Cardiac fibroblast (primary cell): ENCODE results near the gene GFRA4.

Experiments used
- DNase-seq, 2 donors: peaks; one replicate each; pipeline versions ENCODE4 v3.0.0 to v3.0.0-alpha.2; 2010; ENCODE audit warnings: low read depth in 2 of 2
- H3K4me3 ChIP-seq, 2 donors: replicated peaks in 1 of 2; 1 replicate in 1 of 2; 2 replicates in 1 of 2; pipeline ENCODE4 v1.5.1; 2011; ENCODE audit warnings: low read depth in 2 of 2, low read length in 2 of 2, mild to moderate bottlenecking in 2 of 2, moderate library complexity in 1 of 2
- CTCF ChIP-seq: IDR thresholded peaks from one replicate; pipeline ENCODE4 v1.5.1; 2011; ENCODE audit warnings: low read depth, mild to moderate bottlenecking, low read length, inconsistent platforms

The GFRA4 gene

GRCh38 chr20:3663031-3663701, at the start of gene GFRA4:
Gene GFRA4 (minus strand): TSS chr20:3663399. CDS start chr20:3663399, 0 bp downstream.
- no peak for DNase-seq
- H3K4me3 ChIP-seq = no peak within 1 kb of the TSS
- no peak for TF ChIP-seq CTCF

GRCh38 chr20:3712279-3712873, 49.2 kb upstream of the GFRA4 start, which contains the start of gene SIGLEC1:
Gene SIGLEC1 (minus strand): TSS chr20:3712600. CDS start chr20:3707128, 5,472 bp downstream.
- no peak within 1 kb of the TSS for H3K4me3 ChIP-seq
- DNase-seq = no peak
- TF ChIP-seq CTCF = no peak

GRCh38 chr20:3711484-3711941, 48.3 kb upstream of the GFRA4 start:
- DNase-seq = no peak
- no peak for TF ChIP-seq CTCF
- H3K4me3 ChIP-seq = no peak overlapping the region

GRCh38 chr20:3710703-3711483, 47.7 kb upstream of the GFRA4 start:
- peak; percentile 91 for TF ChIP-seq CTCF
- H3K4me3 ChIP-seq = no peak overlapping the region
- DNase-seq = peak; percentile 55 to 58

GRCh38 chr20:3710011-3710466, 46.8 kb upstream of the GFRA4 start:
- no peak for TF ChIP-seq CTCF
- no peak for DNase-seq
- H3K4me3 ChIP-seq = no peak overlapping the region

GRCh38 chr20:3707508-3707899, 44.3 kb upstream of the GFRA4 start:
- DNase-seq = no peak
- no peak for TF ChIP-seq CTCF
- H3K4me3 ChIP-seq = no peak overlapping the region
